ENCODE data around the gene PROM1.

PROM1 gene

GRCh38 chr4:16029886-16030285, 53.9 kb downstream of the PROM1 start:
- DNase-seq (ENCODE audit: low read depth), result peak; percentile 35
- no peak for TF ChIP-seq CTCF (conservative IDR thresholded peaks at IDR 0.05; ENCODE audit: low read depth, low read length)
- no peak overlapping the region for H3K4me3 ChIP-seq (ENCODE audit: low read depth, low read length)

- no peak for TF ChIP-seq CTCF (conservative IDR thresholded peaks at IDR 0.05; ENCODE audit: low read depth, low read length)
- DNase-seq (ENCODE audit: low read depth), result peak; percentile 94
- H3K4me3 ChIP-seq (ENCODE audit: low read depth, low read length), result no peak overlapping the region
Observed at GRCh38 chr4:16029262-16029661, 54.6 kb downstream of the PROM1 start.

GRCh38 chr4:16027626-16028025, 56.2 kb downstream of the PROM1 start:
- peak; percentile 33 for DNase-seq (ENCODE audit: low read depth)
- TF ChIP-seq CTCF (conservative IDR thresholded peaks at IDR 0.05; ENCODE audit: low read depth, low read length), result no peak
- H3K4me3 ChIP-seq (ENCODE audit: low read depth, low read length), result no peak overlapping the region

- TF ChIP-seq CTCF (conservative IDR thresholded peaks at IDR 0.05; ENCODE audit: low read depth, low read length), result no peak
- DNase-seq (ENCODE audit: low read depth), result peak; percentile 24
- H3K4me3 ChIP-seq (ENCODE audit: low read depth, low read length), result no peak overlapping the region
Observed at GRCh38 chr4:16027114-16027513, 56.7 kb downstream of the PROM1 start.

GRCh38 chr4:16026160-16026761, 57.6 kb downstream of the PROM1 start:
- peak; percentile 82 for DNase-seq (ENCODE audit: low read depth)
- TF ChIP-seq CTCF (conservative IDR thresholded peaks at IDR 0.05; ENCODE audit: low read depth, low read length), result peak; percentile 71
- no peak overlapping the region for H3K4me3 ChIP-seq (ENCODE audit: low read depth, low read length)

- no peak for DNase-seq (ENCODE audit: low read depth)
- no peak for TF ChIP-seq CTCF (conservative IDR thresholded peaks at IDR 0.05; ENCODE audit: low read depth, low read length)
- no peak overlapping the region for H3K4me3 ChIP-seq (ENCODE audit: low read depth, low read length)
Observed at GRCh38 chr4:16025268-16025667, 58.6 kb downstream of the PROM1 start.

- no peak for TF ChIP-seq CTCF (conservative IDR thresholded peaks at IDR 0.05; ENCODE audit: low read depth, low read length)
- peak; percentile 20 for DNase-seq (ENCODE audit: low read depth)
- H3K4me3 ChIP-seq (ENCODE audit: low read depth, low read length), result no peak overlapping the region
Observed at GRCh38 chr4:16023776-16024408, 59.9 kb downstream of the PROM1 start.

Measured in choroid plexus epithelial cell (primary cell).